Thyroid gland (tissue), 4 donors: Measurements from ENCODE around the gene IQSEC2.

Experiments used
- POLR2A ChIP-seq, 2 donors: fragments of 450-650 bp; IDR thresholded peaks; one replicate each; pipeline ENCODE4 v1.6.1; 2017; ENCODE audit warnings: antibody characterized with exemption in 2 of 2, mild to moderate bottlenecking in 2 of 2, moderate library complexity in 1 of 2
- TF ChIP-seq, protein P1 (sequence below), 6 experiments: fragments of 200-600 bp in 3 of 6; fragments of 450-650 bp in 3 of 6; sonication (generic) in 3 of 6; IDR thresholded peaks; one replicate each; pipeline ENCODE4 v1.5.1; 2016 to 2019; ENCODE audit warnings: antibody characterized with exemption in 6 of 6, mild to moderate bottlenecking in 2 of 6, inconsistent platforms in 1 of 6, moderate library complexity in 1 of 6

DNA sequence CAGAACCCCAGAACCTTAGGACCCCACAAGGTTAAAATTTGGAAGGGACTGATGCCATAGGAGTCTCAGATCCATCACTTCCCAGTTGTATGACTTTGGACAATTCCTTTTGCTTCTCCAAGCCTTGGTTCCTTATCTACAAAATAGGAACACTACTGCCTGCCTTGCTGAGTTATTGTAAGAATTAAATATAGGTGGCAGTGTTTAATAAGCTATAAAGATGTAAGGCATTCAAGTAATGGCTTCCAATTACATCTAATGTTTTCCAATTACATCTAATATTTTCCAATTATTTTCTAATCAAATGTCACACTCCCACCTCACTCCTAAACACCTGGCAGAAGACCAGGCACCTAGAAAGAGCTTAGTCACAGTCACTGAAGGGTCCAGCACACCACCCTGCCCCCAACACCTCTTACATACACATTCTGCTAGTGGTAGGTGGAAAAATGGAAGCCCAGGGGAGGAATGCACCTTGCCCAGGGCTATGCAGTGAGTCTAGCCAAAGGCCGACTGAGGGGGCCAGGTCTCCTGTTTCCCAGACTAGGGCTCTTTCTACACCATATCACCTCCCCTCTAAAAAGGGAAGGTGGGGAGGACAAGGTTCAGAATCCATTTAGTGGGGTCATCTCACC lies 31.9 kb downstream of the IQSEC2 start:
- TF ChIP-seq, protein P1, sequence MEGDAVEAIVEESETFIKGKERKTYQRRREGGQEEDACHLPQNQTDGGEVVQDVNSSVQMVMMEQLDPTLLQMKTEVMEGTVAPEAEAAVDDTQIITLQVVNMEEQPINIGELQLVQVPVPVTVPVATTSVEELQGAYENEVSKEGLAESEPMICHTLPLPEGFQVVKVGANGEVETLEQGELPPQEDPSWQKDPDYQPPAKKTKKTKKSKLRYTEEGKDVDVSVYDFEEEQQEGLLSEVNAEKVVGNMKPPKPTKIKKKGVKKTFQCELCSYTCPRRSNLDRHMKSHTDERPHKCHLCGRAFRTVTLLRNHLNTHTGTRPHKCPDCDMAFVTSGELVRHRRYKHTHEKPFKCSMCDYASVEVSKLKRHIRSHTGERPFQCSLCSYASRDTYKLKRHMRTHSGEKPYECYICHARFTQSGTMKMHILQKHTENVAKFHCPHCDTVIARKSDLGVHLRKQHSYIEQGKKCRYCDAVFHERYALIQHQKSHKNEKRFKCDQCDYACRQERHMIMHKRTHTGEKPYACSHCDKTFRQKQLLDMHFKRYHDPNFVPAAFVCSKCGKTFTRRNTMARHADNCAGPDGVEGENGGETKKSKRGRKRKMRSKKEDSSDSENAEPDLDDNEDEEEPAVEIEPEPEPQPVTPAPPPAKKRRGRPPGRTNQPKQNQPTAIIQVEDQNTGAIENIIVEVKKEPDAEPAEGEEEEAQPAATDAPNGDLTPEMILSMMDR (IDR thresholded peaks at IDR 0.05), result no peak
- TF ChIP-seq POLR2A (IDR thresholded peaks at IDR 0.05), result no peak
